Fibroblast of the aortic adventitia (primary cell): ENCODE measurements around the gene IL17REL. TPM values are rescaled to one million over a fixed set of nuclear protein-coding genes. Genes with fewer than 3 reads are reported as not detected.

ENCODE experiments used
- DNase-seq: peaks from one replicate; pipeline ENCODE4 v3.0.0-alpha.2; 2010; ENCODE audit warnings: low read depth
- H3K4me3 ChIP-seq: 2 replicates; pipeline ENCODE4 v1.5.1; 2011; ENCODE audit warnings: low read depth, mild to moderate bottlenecking, control low read depth, low read length, moderate library complexity
- CTCF ChIP-seq: IDR thresholded peaks from 2 replicates; pipeline ENCODE4 v1.5.1; 2011; ENCODE audit warnings: mild to moderate bottlenecking, low read length, control low read depth, inconsistent platforms; ENCODE audit not compliant: insufficient read depth
- total RNA-seq: library from RNA; depleted of rRNA; stranded (reverse); fragments of >200 nt; gene quantifications from 2 replicates; pipeline ENCODE4 v1.2.3, GENCODE V29; 2012; ENCODE audit warnings: low replicate concordance

IL17REL gene
- total RNA-seq, 1 donor: not detected

- DNase-seq: peak; percentile 52
- peak overlapping the region; percentile 40 for H3K4me3 ChIP-seq
- TF ChIP-seq CTCF: no peak
These were observed 44.8 kb downstream of the IL17REL start for GRCh38 chr22:49967706-49968208.

- H3K4me3 ChIP-seq: peak overlapping the region; percentile 40
- peak; percentile 30 for DNase-seq
- no peak for TF ChIP-seq CTCF
These were observed 45.5 kb downstream of the IL17REL start for GRCh38 chr22:49966774-49967705.

- no peak for TF ChIP-seq CTCF
- DNase-seq: no peak
These were observed 46.4 kb downstream of the IL17REL start for GRCh38 chr22:49966041-49966773.

GRCh38 chr22:49965091-49966040, 47.2 kb downstream of the IL17REL start:
- H3K4me3 ChIP-seq: no peak overlapping the region
- TF ChIP-seq CTCF: no peak
- no peak for DNase-seq

More at GRCh38 chr22:49966041-49966773, 46.4 kb downstream of the IL17REL start:
- H3K4me3 ChIP-seq: no peak overlapping the region

GRCh38 chr22:49964136-49965090, 48.2 kb downstream of the IL17REL start:
- DNase-seq: no peak
- H3K4me3 ChIP-seq: no peak overlapping the region
- no peak for TF ChIP-seq CTCF
